Measurements from ENCODE around the gene PHACTR4.
A peak's percentile ranks its signal among the peaks of the same experiment; 100 is the strongest.

The PHACTR4 gene

DNA sequence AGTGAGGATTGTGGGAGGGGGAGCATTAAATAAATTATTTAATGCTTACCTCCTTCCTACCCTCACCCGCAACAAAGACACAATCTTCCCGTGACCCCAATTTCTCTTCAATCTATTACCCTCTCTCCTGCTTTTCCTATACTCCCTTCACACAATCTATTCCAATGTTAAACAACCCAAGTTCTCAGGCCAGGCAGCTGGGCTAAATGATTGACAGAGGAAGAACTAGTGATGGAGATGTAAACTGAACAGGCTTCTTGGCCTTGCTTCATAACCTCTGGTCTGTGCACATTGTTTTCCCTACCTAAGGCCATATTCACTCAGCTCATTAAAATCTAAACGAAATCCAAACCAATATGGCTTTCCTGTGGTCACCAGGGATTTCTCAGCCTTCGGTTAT is 132.4 kb downstream of the PHACTR4 start:
- no peaks in the 10 kb centered on the region for H3K27me3 ChIP-seq (ENCODE audit: control insufficient read depth, insufficient read depth, low read length)
- H3K27ac ChIP-seq (ENCODE audit: low read depth, low read length) = no peak overlapping the region
- no peak overlapping the region for H3K9ac ChIP-seq (ENCODE audit: low read length)
- peaks cover 13% of the 10 kb centered on the region for H3K36me3 ChIP-seq (ENCODE audit: control insufficient read depth, insufficient read depth, low read length)
- no peak overlapping the region for H3K4me3 ChIP-seq (ENCODE audit: low read depth, low read length)
- H3K9me3 ChIP-seq (ENCODE audit: control insufficient read depth, insufficient read depth, low read depth, low read length) = no peaks in the 10 kb centered on the region
- H3K4me1 ChIP-seq (ENCODE audit: control insufficient read depth, insufficient read depth, low read length) = no peaks in the 10 kb centered on the region

DNA sequence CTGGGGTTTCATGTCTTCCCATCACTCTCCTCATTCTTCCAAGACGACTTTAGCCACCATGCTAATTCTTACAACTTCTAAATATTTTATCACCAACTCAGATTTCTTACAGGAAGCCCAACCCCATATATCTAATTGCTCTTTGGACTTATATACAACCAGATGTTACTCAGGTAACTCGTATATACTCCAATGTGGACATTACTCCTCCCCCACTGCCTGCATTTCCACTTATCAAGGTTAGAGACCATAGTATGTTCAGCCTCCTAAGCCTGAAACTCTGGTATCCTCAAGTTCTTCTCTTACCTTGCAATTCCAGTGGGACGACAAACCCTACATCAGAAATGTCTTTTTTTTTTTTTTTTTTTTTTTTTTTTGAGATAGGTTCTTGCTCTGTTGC is 133.6 kb downstream of the PHACTR4 start:
- Histone ChIP-seq H3K4me1 (ENCODE audit: control insufficient read depth, insufficient read depth, low read length) (peaks cover 4% of the 10 kb centered on the region), H3K9me3 (ENCODE audit: control insufficient read depth, insufficient read depth, low read depth, low read length) (no peaks in the 10 kb centered on the region), H3K9ac (ENCODE audit: low read length) (no peak overlapping the region), H3K36me3 (ENCODE audit: control insufficient read depth, insufficient read depth, low read length) (peaks cover 22% of the 10 kb centered on the region), H3K27me3 (ENCODE audit: control insufficient read depth, insufficient read depth, low read length) (no peaks in the 10 kb centered on the region), H3K4me3 (ENCODE audit: low read depth, low read length) (no peak overlapping the region), H3K27ac (ENCODE audit: low read depth, low read length) (no peak overlapping the region)

DNA sequence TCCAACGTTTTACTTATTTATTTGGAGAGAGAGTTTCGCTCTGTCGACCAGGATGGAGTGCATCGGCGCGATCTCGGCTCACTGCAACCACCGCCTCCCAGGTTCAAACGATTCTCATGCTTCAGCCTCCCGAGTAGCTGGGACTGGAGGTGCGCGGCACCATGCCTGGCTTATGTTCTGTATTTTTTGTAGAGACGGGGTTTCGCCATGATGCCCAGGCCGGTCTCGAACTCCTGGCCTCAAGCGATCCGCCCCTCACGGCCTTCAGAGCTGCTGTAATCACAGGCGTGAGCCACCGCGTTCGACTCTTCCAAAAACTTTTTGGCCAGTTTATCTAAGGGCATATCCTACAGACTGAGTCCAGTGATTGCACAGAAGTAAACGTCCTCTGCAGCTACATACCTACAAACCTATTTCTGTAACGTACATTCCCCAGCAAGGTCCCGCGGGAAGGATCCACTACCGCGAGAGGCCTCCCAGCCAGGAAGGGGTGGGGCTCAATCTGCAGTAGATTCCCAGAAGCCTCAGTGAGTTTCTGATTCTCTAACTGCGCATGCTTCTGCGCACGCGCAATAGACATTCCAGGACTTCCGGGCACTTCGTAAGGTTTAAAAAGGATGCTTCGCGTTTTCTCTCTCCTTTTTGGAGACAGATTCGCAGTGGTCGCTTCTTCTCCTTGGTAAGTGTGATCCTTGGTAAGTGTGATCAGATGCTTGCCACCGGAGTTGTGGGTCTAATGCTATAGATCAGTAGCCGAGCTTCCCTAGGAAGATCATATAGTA is 136.1 kb downstream of the PHACTR4 start, which contains the start of gene RCC1:
RCC1 (plus strand) TSS at position 638 of the 782 bp plus-strand sequence. CDS start 23,824 bp downstream, outside the sequence.
- Histone ChIP-seq H3K27ac (ENCODE audit: low read depth, low read length) (peak within 1 kb of the TSS; percentile 96), H3K9me3 (ENCODE audit: control insufficient read depth, insufficient read depth, low read depth, low read length) (no peaks in the 10 kb centered on the region), H3K27me3 (ENCODE audit: control insufficient read depth, insufficient read depth, low read length) (no peaks in the 10 kb centered on the region), H3K4me3 (ENCODE audit: low read depth, low read length) (peak within 1 kb of the TSS; percentile 82), H3K4me1 (ENCODE audit: control insufficient read depth, insufficient read depth, low read length) (peaks cover 19% of the 10 kb centered on the region), H3K36me3 (ENCODE audit: control insufficient read depth, insufficient read depth, low read length) (peaks cover 46% of the 10 kb centered on the region), H3K9ac (ENCODE audit: low read length) (peak within 1 kb of the TSS; percentile 99)

DNA sequence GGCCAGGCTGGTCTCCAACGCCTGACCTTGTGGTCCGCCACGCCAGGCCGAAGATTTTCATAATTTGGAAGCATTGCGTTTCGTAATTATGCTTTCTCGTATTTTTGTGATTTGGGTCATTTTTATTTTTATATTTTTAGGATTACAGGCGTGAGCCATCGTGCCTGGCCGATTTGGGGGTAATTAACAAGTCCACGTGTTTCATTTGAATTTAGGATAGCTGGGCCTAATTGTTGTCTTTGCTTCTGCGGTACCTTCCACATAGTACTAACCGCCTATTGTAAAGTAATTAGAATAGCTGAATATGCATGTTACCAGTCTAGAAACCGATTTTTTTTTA is 137.3 kb downstream of the PHACTR4 start:
- Histone ChIP-seq H3K36me3 (ENCODE audit: control insufficient read depth, insufficient read depth, low read length) (peaks cover 53% of the 10 kb centered on the region), H3K27ac (ENCODE audit: low read depth, low read length) (peak overlapping the region; percentile 96)

DNA sequence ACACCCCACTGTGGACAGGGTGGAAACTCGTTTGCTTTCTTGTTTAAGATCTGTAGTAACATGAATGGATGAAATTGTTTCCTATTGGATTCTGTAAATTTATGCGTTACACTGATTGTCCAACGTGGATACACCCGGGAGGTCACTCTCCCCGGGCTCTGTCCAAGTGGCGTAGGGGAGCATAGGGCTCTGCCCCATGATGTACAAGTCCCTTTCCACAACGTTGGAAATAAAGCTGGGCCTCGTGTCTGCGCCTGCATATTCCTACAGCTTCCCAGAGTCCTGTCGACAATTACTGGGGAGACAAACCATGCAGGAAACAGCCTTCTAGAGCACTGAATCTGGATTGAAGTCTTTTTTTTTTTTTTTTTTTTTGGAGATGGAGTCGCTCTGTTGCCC is 137.7 kb downstream of the PHACTR4 start:
- Histone ChIP-seq H3K4me1 (ENCODE audit: control insufficient read depth, insufficient read depth, low read length) (peaks cover 19% of the 10 kb centered on the region), H3K27ac (ENCODE audit: low read depth, low read length) (peak overlapping the region; percentile 96), H3K27me3 (ENCODE audit: control insufficient read depth, insufficient read depth, low read length) (no peaks in the 10 kb centered on the region), H3K4me3 (ENCODE audit: low read depth, low read length) (peak overlapping the region; percentile 82), H3K9ac (ENCODE audit: low read length) (peak overlapping the region; percentile 99), H3K9me3 (ENCODE audit: control insufficient read depth, insufficient read depth, low read depth, low read length) (no peaks in the 10 kb centered on the region), H3K36me3 (ENCODE audit: control insufficient read depth, insufficient read depth, low read length) (peaks cover 57% of the 10 kb centered on the region)

More for the DNA sequence above, 137.3 kb downstream of the PHACTR4 start:
- H3K9ac ChIP-seq (ENCODE audit: low read length) = peak overlapping the region; percentile 99
- no peaks in the 10 kb centered on the region for H3K9me3 ChIP-seq (ENCODE audit: control insufficient read depth, insufficient read depth, low read depth, low read length)
- peak overlapping the region; percentile 82 for H3K4me3 ChIP-seq (ENCODE audit: low read depth, low read length)
- H3K4me1 ChIP-seq (ENCODE audit: control insufficient read depth, insufficient read depth, low read length) = peaks cover 19% of the 10 kb centered on the region
- H3K27me3 ChIP-seq (ENCODE audit: control insufficient read depth, insufficient read depth, low read length) = no peaks in the 10 kb centered on the region

DNA sequence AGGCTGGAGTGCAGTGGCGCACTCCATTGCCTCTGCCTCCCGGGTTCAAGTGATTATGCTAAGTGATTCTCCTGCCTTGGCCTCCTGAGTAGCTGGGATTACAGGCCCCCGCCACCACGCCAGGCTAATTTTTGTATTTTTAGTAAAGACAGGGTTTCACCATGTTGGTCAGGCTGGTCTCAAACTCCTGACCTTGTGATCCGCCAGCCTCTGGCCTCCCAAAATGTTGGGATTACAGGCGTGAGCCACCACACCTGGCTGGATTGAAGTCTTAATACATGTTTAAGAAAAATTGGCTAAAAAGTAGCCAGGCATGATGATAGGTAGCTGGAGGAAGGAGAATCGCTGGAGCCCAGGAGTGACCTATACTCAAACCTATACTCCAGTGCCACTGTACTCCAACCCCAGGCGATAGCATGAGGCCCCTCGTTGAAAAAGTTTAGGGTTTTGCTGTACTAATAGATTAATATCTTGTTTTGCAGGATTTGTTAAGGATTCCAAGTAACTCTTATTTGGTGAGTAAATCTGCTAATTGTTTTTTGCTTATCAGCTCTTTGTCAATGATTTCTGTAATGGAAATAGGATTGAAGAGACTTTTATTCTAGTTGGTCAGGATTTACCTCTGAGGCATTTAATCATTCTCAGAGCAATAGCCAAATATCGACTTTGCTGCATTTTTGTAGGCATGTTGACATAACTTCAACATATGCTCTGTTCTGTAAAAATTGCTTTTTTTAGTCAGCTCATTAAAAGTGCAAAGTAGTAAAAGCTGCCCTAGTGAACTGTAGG is 138.3 kb downstream of the PHACTR4 start:
- Histone ChIP-seq H3K9ac (ENCODE audit: low read length) (peak overlapping the region; percentile 99), H3K36me3 (ENCODE audit: control insufficient read depth, insufficient read depth, low read length) (peaks cover 63% of the 10 kb centered on the region), H3K4me3 (ENCODE audit: low read depth, low read length) (peak overlapping the region; percentile 82), H3K9me3 (ENCODE audit: control insufficient read depth, insufficient read depth, low read depth, low read length) (no peaks in the 10 kb centered on the region), H3K27me3 (ENCODE audit: control insufficient read depth, insufficient read depth, low read length) (no peaks in the 10 kb centered on the region), H3K27ac (ENCODE audit: low read depth, low read length) (peak overlapping the region; percentile 96), H3K4me1 (ENCODE audit: control insufficient read depth, insufficient read depth, low read length) (peaks cover 19% of the 10 kb centered on the region)

DNA sequence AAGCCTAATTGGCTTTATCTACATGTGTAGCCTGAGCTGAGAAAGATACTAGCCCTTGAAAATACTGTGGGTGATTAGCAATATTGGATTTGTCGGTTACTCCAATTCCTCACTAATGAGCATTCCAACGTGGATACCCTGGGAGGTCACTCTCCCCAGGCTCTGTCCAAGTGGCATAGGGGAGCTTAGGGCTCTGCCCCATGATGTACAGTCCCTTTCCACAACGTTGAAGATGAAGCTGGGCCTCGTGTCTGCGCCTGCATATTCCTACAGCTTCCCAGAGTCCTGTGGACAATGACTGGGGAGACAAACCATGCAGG is 138.9 kb downstream of the PHACTR4 start:
- peaks cover 68% of the 10 kb centered on the region for H3K36me3 ChIP-seq (ENCODE audit: control insufficient read depth, insufficient read depth, low read length)

DNA sequence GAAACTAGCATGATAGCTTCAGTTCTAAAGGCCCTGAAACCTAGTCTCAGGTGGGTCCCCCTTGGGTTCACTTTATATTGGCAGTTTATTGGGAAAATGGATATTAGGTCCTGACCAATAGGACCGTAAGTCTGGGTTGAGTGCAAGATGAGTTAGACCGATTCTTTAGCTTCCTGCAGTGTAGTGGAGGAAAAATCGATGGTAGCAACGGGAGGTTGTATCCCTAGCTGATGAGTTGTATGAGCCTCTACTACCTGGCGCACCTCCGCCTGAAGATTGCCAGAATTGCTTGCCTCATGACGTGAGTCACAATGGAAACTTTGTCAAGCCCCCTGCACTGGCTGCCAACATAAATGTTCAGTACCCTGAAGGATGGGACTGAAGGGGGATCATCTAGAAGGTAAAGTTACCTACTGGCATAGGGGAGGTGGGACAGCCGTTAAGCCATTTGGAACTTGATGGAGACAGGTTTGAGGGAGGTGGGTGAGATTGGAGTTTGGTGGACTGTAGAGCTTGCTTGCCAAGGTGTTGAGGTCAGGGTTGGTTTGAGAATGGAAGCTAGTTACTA is 140.2 kb downstream of the PHACTR4 start:
- Histone ChIP-seq H3K4me1 (ENCODE audit: control insufficient read depth, insufficient read depth, low read length) (peaks cover 19% of the 10 kb centered on the region), H3K36me3 (ENCODE audit: control insufficient read depth, insufficient read depth, low read length) (peaks cover 72% of the 10 kb centered on the region), H3K9me3 (ENCODE audit: control insufficient read depth, insufficient read depth, low read depth, low read length) (no peaks in the 10 kb centered on the region), H3K27me3 (ENCODE audit: control insufficient read depth, insufficient read depth, low read length) (no peaks in the 10 kb centered on the region), H3K4me3 (ENCODE audit: low read depth, low read length) (peak overlapping the region; percentile 6; the same call in 1 of the 2 replicates), H3K9ac (ENCODE audit: low read length) (peak overlapping the region; percentile 99), H3K27ac (ENCODE audit: low read depth, low read length) (peak overlapping the region; percentile 96)

More for the DNA sequence above, 138.9 kb downstream of the PHACTR4 start:
- peak overlapping the region; percentile 82 for H3K4me3 ChIP-seq (ENCODE audit: low read depth, low read length)
- no peaks in the 10 kb centered on the region for H3K9me3 ChIP-seq (ENCODE audit: control insufficient read depth, insufficient read depth, low read depth, low read length)
- H3K4me1 ChIP-seq (ENCODE audit: control insufficient read depth, insufficient read depth, low read length) = peaks cover 19% of the 10 kb centered on the region
- peak overlapping the region; percentile 99 for H3K9ac ChIP-seq (ENCODE audit: low read length)
- peak overlapping the region; percentile 96 for H3K27ac ChIP-seq (ENCODE audit: low read depth, low read length)
- no peaks in the 10 kb centered on the region for H3K27me3 ChIP-seq (ENCODE audit: control insufficient read depth, insufficient read depth, low read length)

DNA sequence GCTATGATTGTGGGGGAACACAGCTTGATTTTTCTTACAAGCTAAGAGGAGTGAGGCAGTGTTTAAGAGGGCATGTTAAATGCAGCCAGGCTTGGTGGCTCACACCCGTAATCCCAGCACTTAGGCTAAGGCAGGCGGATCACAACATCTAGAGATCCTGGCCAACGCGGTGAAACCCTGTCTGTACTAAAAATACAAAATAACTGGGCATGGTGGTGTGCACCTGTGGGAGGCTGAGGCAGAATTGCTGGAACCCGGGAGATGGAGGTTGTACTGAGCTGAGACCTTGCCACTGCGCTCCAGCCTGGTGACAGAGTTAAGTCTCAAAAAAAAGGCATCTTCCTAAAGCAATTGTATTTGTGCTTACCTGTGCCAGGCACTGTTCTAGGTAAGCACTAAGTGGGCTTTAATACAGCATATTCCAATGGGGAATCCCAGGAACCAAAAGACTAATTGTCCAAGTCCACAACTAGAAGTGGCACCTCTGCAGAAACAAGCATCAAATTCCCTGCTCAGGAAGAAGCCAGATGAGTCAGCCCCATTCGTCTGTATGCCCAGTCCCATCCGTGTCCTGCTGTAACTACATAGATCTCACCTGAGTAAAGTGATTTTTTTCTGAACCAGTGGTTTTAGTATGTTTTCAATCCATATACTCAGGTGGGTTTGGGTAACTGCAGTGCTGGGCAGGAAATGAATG is 140.9 kb downstream of the PHACTR4 start:
- H3K36me3 ChIP-seq (ENCODE audit: control insufficient read depth, insufficient read depth, low read length) = peaks cover 72% of the 10 kb centered on the region
- no peaks in the 10 kb centered on the region for H3K9me3 ChIP-seq (ENCODE audit: control insufficient read depth, insufficient read depth, low read depth, low read length)
- no peak overlapping the region for H3K4me3 ChIP-seq (ENCODE audit: low read depth, low read length)
- H3K27me3 ChIP-seq (ENCODE audit: control insufficient read depth, insufficient read depth, low read length) = no peaks in the 10 kb centered on the region
- peak overlapping the region; percentile 96 for H3K27ac ChIP-seq (ENCODE audit: low read depth, low read length)
- peak overlapping the region; percentile 99 for H3K9ac ChIP-seq (ENCODE audit: low read length)
- peaks cover 19% of the 10 kb centered on the region for H3K4me1 ChIP-seq (ENCODE audit: control insufficient read depth, insufficient read depth, low read length)

DNA sequence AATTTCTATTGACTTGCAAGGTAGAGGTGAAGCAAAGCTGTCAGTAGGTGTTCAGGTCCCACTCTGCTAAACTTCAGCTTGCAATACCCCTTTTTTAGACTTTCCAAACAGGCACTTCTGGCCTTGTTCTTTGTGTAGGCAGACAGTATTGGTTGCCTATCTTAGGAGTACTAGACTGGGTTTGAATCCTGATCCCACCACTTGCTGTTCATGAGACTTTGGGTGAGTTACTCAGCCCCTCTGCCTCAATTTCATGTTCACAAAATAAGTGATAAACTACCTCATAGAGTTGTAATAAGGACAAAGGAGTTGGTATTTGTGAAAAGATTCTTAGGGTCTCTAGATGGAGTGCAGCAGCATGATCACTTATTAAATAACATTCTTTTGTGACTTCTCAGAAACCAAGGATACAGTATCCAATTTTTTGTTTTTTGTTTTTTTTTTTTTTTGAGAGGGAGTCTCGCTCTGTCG is 141.5 kb downstream of the PHACTR4 start:
- H3K4me1 ChIP-seq (ENCODE audit: control insufficient read depth, insufficient read depth, low read length) = peaks cover 19% of the 10 kb centered on the region
- H3K27ac ChIP-seq (ENCODE audit: low read depth, low read length) = peak overlapping the region; percentile 96; the same call in 1 of the 2 replicates
- H3K36me3 ChIP-seq (ENCODE audit: control insufficient read depth, insufficient read depth, low read length) = peaks cover 72% of the 10 kb centered on the region
- no peaks in the 10 kb centered on the region for H3K9me3 ChIP-seq (ENCODE audit: control insufficient read depth, insufficient read depth, low read depth, low read length)
- no peak overlapping the region for H3K4me3 ChIP-seq (ENCODE audit: low read depth, low read length)
- H3K9ac ChIP-seq (ENCODE audit: low read length) = peak overlapping the region; percentile 99
- H3K27me3 ChIP-seq (ENCODE audit: control insufficient read depth, insufficient read depth, low read length) = no peaks in the 10 kb centered on the region

Data from HUES6 (cell line).